Measurements from ENCODE around the gene AMBRA1.
A peak's percentile ranks its signal among the peaks of the same experiment; 100 is the strongest.
"Not testable (repeated sequence)": the region's sequence is repeated elsewhere in the genome, so short reads cannot be mapped to it uniquely, and the experiment has no call there.

AMBRA1 gene

DNA sequence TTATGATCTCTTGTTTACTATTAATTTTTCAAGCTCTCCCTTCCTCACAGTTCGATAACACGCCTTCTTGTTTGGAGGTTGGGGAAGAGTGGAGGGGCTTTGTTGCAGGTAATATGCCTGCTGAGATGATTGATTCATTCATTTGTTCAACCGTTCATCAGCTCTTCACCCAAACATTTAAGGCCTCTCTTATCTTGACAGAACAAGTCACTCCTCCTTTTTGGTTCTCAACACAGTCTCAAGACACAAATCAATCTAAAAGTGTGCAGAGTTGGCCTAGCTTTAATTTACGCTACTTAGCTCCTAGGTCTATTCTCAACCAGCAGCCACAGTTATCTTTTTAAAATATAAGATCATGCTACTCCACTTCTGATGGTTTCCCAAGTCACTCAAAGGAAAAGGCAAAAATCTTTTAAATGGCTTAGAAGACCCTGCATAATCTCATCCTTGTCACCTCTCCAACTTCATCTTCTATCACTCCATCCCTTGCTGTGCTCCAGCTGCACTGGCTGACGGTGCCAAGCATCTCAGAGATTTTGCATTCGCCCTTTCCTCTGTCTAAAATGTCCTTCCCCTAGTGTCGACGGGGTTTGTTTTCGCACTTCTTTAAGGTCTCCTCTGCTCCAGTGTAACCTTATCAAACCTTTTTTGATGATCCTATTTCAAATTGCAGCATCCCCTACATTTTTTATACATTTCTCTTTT lies 60.3 kb downstream of the AMBRA1 start:
- DNase-seq (ENCODE audit: low spot score), result no peak

DNA sequence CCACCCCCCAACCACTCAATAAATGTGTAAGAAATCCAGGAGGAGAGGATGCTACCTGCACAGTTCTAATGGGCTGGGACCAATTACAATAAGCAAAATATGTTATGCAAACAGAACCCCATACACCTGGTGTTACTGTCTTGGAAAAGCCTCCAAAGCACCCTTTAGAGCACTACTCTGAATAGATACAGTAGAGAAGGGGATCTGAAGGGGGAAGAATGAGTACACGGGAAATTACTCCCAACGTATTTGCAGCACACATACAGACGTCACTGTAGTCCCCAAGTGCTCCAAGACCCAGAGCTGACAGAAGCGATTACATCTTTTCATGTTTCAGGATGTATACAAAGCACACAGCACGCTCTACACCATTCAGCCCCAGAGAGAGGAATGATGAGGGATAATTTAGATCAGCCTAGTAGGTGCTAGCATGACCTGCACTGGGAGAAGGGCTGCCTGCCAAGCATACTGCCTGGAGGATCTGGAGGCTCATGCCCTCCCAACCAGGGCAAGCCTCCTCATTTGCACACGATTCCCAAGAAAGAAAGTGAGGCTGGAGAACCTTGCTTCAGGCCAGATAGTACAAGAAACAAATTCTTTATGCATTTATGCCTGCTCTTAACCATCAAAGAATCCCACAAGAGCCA lies 63.8 kb downstream of the AMBRA1 start:
- DNase-seq (ENCODE audit: low spot score), result no peak

DNA sequence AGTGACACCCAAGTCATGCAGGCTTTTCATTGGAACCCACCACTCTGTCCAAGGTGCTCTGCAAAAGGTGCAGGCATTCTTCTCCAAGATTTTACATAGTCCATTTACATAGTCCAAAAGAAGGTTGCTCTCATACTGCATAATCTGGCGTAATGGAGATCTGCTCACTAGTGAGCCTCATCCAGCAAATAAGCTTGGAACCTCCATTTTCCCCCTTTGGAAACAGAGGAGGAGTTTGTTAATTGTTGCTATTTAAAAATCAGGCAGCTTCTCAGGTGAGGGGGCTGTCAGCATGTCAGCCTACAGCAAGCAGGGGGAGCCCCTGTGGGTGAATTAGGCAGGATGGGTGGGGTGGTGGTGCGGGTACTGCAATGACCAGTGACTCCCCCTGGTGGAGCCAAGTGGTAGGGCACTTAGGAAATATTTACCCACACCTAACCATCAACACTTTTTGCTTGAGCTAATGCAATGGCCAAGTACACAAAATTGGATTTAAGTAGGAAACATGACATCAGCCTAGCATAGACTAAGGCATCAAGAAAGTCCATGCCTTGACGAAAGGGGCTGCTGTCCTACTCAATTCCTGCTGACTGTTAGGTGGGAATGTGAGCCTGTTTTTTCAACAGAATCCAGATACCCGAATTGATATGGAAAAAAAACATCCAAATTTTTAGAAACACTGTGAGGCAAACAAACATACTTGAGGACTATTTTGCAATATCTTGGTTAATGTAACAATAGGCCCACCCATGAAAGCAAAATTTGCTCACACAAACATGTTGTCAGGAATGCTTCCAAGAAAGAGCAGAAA lies 64.5 kb downstream of the AMBRA1 start:
- peak; percentile 56 for DNase-seq (ENCODE audit: low spot score)

DNA sequence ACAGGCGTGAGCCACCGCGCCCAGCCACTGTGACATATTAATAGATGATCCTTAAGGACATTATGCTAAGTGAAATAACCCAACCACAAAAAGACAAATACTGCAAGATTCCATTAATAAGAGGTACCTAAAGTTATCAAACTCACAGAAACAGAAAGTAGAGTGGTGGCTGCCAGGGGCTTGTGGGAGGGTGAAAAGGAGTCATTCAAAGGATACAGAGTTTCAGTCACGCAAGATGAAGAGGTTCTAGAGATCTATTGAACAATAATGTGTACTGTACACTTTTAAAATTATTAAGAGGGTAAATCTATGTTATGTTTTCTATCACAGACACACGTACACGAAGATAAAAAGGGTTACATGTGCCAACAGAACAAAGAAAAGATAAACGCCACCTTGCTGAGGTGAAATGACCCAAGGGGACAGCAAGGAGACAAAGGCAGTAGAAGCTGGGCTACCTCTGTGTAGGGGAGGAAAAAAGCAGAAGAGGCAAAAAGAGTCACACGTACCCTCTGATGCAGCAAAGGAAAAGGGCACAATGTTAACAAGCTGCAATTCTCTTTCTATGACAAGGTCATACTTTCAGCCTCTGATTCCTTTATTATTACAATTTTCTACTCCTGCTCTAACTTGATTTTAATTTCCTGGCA lies 65.3 kb downstream of the AMBRA1 start:
- DNase-seq (ENCODE audit: low spot score), result no peak

DNA sequence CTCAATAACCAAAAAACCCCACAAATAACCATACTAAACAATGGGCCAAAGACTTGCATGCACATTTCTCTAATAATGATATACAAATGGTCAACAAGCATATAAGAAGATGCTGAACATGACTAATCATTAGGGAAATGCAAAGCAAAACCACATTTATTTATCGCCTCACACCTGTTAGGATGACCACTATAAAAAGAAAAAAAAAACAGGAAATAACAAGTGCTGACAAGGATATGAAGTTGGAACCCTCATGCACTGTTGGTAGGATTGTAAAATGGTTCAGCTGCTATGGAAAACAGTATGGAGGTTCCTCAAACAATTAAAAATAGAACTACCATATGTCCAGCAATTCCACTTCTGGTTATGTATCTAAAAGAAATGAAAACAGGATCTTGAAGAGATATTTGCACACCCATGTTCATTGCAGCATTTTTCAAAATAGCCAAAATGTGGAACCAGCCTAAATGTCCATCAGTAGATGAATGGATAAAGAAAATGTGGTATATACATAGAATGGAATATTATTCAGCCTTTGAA lies 66.2 kb downstream of the AMBRA1 start:
- no peak for DNase-seq (ENCODE audit: low spot score)

DNA sequence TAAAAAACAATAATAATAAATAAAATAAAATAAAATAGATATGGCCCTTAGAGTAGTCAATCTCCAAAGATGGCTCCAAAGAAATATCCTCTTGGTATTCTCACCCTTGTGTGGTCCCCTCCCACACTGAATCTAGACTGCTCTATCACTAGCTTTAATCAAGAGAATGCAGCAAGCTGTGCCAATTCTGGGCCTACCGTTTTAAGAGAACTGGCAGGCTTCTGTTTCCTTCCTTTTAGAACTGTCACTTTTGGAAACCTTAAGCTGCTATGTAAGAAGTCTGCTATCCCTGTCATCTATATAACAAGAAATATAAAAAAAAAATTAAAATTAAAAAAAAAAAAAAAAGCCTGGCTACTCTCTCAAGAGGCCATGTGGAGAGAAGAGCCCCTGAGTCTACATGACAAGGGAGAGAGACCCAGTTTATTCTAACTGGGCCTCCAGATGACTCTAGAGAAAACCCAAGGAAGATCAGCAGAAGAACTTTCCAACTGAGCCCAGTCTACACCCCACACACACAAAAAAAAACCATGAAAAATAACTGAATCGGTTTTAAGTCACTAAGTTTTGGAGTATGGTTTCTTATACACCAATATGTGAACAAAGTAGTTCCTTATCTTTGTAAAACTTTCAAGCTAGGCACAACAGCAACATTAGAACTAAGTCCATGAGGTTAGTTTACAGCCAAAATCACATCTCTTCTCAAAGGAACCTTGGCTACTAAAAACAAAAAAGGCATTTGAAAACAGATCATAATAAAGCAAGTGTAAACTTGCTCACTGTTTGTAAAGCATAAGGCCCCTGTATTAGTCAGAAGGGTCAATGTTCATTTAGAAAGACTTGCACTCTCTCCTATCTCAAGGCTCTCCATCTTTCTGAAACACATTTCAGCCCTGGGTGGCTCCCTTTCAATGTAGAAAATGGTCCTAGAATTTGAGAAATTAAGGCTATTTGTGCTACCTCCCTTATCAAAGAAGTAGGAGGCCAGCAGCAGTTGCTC lies 67.3 kb downstream of the AMBRA1 start:
- no peak for DNase-seq (ENCODE audit: low spot score)

DNA sequence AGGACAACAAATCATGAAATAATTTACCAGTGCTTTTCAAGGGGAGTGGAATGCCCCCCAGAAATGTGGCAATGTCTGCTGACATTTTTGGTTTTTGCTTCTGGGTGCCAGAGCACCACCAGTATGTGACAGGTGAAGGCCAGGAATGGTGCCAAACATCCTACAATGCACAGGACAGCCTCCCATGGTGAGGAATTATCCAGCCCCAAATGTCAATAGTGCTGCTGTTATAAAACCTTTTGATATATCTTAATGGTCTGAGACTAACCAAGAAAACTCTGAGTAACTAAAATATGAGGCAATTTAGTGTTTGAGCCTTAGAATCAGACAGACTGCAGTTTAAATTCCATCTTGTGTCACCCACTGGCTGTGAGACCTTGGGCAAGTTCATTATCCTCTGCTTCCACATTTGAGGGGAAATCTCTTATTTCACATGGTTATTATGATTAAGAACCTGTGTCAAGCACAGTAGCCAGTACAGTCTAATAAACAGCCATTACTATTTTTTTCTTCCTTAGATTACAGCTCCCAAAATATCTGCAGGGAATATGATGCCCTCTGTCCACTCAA lies 69.5 kb downstream of the AMBRA1 start:
- no peak for DNase-seq (ENCODE audit: low spot score)

DNA sequence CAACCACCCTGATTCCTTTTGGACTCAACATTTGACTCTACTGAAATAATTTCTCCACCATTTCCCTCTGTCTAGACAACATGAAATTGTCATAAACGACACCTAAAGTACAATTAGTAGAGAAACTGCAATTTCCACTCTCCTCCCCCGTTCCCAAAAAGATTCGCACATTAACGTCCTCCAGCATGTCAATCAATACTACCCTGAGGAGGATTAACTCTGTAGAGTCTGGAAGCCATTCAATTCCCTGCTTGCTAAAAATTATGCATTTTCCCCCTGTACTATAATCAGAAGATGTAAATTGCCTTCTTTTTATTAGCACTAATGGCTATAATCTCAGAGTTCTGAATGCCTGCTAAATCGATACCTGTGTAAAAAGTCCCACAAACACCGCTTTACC lies 70.5 kb downstream of the AMBRA1 start:
- no peak for DNase-seq (ENCODE audit: low spot score)

DNA sequence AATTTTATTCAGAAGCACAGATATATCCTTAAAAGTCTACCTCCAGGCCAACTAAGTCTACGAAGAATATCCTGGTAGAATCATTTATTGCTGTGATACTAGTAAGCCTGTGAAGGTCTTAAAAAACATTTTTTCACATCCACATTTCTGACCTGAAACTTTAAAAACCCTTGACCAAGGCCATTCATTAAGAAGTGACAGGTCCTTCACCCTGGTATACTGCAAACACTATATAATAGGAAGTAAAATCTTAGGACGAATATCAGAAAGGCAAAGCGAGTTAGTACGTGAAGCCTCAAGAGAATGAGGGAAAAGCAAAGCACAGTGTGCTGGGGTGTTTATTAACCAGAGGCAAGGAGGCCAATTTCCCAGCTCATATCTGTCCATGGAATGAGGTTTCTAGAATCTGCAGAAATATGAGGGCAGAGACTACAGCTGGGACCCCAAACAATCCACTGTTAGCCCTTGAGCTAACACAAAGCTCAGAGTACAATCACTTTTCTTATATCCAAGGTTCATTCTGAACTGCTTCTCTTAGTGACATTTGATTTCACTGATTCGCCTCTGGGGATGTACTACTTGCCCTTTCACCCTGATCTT lies 71.0 kb downstream of the AMBRA1 start:
- no peak for DNase-seq (ENCODE audit: low spot score)

DNA sequence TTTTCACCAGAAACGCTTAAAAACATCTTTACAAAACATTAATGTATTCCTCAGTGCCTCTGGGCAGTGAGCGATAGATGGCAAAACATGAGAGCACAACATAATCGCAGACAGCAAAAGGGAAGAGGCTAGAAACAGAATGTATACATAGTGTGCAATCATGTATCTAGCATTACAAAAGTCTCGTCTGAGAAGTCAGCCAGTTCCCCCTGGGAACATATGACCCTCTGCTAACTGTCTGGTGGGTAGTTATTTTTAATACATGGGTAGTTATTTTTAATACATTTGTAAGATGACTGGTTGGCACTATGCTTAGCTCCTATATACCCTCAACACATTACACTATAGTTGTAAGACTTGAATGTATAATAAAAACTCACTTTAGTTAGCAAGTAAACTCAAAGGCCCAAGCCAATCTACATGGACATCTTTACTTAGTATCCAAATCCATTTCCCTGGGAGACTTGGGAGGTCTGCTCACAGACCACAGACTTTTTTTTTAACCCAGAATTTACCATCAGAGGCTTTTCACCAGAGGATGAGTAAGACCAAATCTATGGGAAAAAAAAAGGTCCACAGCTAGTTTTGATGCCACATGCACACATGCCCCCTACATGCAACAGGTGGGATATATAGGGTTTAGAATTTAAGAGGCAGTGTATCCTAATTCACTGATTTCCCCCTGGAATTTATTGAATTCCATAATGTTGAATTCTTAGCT lies 71.7 kb downstream of the AMBRA1 start:
- no peak for DNase-seq (ENCODE audit: low spot score)

DNA sequence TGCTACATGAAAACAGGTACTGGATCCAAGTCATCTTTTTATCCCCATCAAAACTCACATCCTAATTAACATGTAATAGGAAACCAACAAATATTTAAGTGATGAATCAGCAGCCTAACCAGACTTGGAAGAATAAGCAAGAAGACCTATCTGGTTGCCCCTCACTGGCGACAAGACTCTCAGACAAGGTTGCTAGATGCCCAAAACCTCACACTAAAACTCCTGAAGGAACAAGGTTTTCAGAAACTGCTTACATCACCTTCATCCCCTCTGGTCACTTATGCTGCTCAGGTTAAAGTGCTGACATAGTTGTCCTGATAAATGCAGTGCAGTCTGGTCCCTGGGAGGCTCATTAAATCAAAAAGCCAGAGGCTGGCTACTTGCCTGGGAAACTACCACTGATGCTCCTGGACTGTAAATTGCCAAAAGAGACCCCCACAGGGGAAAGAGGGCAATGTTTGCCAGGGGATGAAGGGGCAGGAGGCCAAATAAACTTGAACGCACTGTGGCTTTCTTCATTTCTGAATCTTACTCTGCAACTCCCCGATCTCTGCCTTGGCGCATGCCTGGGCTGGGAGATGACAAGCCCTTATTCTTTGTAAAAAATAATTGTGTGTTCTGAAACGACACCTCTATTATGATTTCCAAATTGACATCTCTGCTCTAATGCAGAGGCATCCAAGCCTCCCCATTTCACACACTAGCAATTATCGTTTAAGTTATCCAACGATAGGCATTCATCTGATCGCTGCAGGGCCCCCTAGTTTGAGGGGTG lies 72.7 kb downstream of the AMBRA1 start:
- DNase-seq (ENCODE audit: low spot score), result peak; percentile 16

DNA sequence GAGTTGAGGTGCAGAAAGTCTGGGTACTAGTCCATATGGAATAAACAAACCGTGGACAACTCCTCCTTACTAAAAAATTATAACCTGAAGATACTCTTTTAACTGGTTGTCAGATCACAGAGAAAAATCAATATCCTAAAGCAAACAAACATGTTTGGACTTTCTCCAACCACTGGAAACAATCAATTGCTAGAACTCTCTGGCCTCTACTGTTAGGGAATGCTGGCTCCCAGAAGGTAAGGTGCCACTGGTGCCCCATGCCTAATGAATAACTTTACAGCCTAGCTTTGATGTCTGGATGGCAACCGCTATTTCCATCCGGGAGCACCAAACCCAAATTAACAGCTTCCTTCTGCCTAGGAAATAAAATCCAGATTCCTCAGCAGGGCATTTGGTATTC lies 74.5 kb downstream of the AMBRA1 start:
- DNase-seq (ENCODE audit: low spot score), result no peak

DNA sequence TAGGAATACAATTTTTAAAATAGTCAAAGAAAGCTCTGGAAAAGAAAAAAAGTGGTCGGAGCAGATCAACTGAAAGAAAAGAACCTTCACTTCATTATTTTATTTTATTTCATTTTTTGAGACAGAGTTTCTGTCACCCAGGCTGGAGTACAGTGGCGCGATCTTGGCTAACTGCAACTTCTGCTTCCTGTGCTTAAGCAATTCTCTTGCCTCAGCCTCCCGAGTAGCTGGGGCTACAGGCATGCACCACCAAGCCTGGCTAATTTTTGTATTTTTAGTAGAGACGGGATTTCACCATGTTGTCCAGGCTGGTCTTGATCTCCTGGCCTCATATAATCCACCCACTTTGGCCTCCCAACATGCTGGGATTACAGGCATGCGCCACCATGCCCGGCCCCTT lies 74.9 kb downstream of the AMBRA1 start:
- not testable (repeated sequence) for DNase-seq (ENCODE audit: low spot score)

DNA sequence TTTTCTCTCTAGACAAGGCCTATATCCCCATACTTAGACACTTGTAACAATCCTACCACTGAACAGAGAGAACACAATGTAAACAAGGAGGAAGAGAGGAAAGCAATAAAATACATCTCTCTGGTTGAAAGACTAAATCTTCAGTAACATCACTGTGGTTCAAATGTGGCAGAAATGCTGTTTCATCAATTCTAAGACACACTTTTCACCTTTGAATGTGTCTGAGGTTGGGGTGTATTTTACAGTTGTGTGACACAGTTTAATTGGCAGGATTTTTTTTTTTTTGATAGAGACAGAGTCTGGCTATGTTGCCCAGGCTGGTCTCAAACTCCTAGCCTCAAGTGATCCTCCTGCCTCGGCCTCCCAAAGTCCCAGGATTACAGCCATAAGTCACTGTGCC lies 79.5 kb downstream of the AMBRA1 start:
- DNase-seq (ENCODE audit: low spot score), result no peak

DNA sequence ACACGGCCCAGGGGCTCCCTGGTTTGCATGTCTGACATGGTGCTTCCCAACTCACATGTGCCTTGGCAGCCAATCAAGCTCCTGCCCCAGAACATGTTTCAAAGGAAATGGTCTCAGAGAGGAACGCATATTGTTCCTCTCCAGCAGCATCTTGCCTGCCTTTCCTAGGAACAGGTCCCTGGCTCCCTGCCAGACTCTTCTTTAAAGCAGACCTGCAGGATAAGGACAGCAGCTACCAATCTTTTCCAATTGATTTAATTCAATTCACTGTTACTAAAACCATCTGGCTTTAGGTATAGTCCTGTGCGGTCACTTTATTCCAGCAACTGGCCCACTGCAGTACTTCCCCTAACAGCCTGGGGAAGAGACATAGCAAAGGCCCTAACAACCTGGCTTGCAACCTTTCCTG lies 79.9 kb downstream of the AMBRA1 start:
- DNase-seq (ENCODE audit: low spot score), result no peak

DNA sequence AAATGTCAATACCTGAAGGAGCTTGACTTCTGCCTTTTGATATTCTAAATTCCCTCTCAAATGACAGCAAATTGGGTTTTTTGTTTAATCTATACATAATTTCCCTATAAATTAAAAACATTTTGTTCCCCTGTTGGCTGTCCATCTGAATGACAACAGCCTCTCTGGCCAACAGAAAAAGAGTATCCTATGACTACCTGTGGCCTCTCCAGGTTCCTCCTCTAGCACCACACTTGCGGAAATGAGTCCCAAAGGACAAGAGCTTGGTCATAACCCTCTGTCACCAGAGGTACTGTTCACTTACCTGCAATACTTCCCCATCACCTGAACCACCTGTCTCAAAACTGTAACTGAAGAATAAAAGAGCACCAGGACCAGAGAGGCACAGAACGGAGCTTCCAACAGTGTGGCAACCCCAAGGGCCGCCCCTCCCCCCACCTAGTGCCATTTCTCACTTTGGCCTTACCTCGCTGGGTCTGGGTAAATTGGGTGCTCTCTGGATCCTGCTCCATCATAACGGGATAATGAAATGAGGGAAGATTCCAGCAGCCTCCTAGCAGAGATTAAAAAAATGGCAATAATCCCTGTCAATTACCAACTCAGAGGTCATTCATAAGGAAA lies 81.5 kb downstream of the AMBRA1 start:
- no peak for DNase-seq (ENCODE audit: low spot score)

DNA sequence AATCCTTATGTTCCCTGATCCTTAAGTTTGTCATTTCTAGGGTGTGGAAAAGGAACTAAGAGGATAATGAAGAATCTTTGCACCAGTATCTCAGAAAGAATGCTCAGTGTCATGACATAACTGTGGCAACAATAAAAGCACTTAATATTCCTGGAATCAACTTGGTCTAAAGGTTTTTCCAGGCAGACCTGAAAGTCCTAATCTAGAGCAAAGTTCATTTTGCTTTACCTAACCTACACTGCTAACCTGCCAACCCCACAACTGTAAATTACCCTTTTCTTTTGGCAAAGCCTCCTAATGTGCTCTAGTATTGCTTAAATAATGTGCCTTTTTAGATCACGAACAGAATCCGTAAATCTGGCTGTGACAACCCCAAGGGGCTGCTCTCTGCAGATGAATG lies 82.5 kb downstream of the AMBRA1 start:
- no peak for DNase-seq (ENCODE audit: low spot score)

DNA sequence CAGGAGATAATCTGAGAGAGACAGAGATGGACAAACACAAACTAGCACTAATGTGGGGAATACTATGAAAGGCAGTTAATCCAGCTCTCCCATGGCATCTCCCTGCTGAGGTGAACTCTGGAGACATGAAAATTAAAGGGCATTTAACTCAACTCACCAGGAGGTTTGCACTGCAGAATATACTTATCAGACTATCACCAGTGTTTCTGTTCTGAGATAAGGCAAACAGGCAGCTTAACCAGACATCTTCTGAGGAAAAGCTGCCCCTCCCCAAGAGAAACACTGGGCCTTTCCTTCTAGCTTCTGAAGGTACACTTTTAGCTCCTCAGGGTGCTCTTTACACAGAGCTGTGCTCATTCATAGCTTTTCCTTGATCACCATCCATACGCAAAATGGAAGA lies 85.5 kb downstream of the AMBRA1 start:
- no peak for DNase-seq (ENCODE audit: low spot score)

DNA sequence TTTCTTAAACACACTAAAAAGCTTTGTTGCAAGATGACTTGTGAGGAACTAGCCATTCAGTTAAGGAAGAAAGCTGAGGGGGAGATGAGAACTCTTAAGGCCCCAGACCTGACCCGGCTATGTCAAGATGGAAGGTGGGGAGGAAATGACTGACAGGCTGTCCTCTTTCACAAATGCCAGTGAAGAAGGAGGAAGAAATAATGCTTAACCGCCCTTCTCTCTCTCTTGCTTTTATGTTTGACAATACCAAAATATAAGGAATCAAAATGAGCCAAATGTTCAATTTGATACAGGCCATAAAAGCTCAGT lies 87.4 kb downstream of the AMBRA1 start:
- DNase-seq (ENCODE audit: low spot score), result no peak

All from LoVo (cell line).